HG03280 (cell line): ENCODE results near the gene RAD23A.
"Not testable (repeated sequence)": the region's sequence is repeated elsewhere in the genome, so short reads cannot be mapped to it uniquely, and the experiment has no call there.

Source experiments
- ATAC-seq: cut with Tn5 transposase; IDR thresholded peaks from one replicate; pipeline ENCODE4 v1.9.1; 2021; ENCODE audit warnings: mild to moderate bottlenecking, moderate library complexity; ENCODE audit not compliant: unreplicated experiment

The RAD23A gene

DNA sequence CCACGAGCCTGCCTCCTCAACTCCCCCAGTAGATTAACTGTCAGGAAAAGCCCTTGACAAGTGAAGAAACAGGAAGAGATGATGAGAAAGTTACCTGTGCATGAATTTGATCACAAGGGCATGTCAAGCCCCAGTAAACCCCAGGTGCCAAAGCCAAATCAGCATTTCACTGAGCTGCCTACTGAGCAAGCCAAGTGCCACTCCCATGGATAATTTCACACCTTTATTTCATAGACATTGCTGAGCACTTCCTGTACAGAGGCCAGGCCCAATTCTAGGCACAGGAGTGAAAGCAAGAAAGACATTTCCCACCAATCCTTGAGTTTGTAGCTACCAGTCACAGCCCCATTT, 8.9 kb downstream of the RAD23A start:
- no peak for ATAC-seq

DNA sequence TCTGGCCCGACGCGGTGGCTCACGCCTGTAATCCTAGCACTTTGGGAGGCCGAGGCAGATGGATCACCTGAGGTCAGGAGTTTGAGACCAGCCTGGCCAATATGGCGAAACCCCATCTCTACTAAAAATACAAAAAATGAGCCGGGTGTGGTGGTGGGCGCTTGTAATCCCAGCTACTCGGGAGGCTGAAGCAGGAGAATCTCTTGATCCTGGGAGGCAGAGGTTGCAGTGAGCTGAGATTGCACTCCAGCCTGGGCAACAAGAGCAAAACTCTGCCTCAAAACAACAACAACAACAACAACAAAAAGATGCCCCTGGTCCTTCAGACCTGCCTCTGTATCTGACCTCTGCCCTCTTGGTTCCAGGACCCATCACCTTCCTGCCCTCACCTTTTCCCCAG, 9.9 kb downstream of the RAD23A start:
- not testable (repeated sequence) for ATAC-seq

- ATAC-seq: no peak
Measured at GRCh38 chr19:12955996-12956395, 10.3 kb downstream of the RAD23A start.

DNA sequence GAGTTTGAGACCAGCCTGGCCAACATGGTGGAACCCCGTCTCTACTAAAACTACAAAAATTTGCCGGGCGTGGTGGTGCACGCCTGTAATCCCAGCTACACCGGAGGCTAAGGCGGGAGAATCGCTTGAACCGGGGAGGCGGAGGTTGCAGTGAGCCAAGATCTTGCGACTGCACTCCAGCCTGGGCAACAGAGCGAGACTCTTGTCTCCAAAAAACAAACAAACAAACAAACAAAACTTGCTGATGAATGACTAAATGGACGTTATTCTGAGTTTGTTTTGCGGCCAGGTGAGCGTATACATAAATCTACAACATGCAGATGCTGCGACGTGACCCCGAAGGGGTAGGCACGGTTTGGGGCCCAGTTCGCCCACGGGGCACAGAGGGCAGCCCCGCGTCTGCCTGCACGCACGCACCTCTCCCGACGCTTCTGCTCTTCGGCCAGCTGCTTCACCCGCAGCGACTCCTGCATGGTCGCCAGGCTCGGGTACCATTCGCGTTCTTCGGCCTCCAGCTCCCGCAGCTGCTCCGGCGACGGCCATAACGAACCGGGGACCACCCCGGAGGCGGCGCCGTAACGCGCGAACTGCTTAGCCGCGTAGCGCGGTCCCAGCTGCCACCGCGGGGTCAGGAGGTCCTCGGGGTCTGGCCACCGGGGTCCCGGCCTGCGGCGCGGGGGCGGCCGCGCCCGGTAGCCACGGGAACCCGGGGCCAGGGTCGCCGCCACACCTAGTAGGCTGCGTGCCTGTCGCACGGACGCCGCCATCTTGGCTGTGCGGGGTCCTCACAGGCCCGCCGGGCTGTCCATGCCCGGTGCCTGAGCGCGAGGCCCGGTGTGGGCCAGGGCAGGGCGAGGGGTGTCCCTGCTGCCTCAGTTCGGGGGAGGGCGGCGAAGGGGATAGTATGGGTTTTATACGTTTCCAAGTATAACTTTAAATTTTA, 11.1 kb downstream of the RAD23A start, which contains the start of gene GADD45GIP1:
Gene GADD45GIP1 (minus strand): TSS at position 778 of the 943 bp plus-strand sequence. CDS start 11 bp downstream, at position 767.
- ATAC-seq: peak; percentile 76

DNA sequence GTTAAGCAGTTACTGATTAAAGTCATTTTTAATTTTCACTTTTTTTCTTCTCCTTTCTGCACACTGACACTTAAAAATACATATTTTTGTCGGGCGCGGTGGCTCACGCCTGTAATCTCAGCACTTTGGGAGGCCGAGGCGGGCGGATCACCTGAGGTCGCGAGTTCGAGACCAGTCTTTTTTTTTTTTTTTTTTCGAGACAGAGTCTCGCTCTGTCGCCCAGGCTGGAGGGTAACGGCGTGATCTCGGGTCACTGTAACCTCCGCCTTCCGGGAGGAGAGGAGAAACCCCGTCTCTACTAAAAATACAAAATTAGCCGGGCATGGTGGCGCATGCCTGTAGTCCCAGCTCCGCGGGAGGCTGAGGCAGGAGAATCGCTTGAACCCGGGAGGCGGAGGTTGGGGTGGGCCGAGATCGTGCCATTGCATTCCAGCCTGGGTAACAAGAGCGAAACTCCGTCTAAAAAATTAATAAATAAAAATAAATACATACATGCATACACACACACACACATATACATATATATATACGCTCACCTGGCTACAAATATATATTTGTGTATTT, 11.8 kb downstream of the RAD23A start:
- ATAC-seq: peak; percentile 8

DNA sequence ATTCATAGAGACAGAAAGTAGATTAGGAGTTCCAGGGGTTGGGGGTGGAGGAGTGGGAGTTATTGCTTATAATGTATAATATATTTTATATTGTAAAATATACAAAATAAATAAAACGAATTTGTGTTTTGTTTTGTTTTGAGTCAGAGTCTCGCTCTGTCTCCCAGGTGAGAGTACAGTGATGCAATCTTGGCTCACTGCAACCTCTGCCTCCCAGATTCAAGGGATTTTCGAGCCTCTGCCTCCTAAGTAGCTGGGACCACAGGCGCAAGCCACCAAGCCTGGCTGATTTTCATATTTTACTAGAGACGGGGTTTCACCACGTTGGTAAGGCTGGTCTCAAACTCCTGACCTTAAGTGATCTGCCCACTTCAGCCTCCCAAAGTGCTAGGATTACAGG, 13.8 kb downstream of the RAD23A start:
- no peak for ATAC-seq

GRCh38 chr19:12965017-12965811, 19.6 kb downstream of the RAD23A start:
- ATAC-seq: peak; percentile 81

GRCh38 chr19:12965812-12966135, 20.1 kb downstream of the RAD23A start:
- ATAC-seq: no peak

GRCh38 chr19:12967907-12968306, 22.2 kb downstream of the RAD23A start:
- ATAC-seq: no peak

DNA sequence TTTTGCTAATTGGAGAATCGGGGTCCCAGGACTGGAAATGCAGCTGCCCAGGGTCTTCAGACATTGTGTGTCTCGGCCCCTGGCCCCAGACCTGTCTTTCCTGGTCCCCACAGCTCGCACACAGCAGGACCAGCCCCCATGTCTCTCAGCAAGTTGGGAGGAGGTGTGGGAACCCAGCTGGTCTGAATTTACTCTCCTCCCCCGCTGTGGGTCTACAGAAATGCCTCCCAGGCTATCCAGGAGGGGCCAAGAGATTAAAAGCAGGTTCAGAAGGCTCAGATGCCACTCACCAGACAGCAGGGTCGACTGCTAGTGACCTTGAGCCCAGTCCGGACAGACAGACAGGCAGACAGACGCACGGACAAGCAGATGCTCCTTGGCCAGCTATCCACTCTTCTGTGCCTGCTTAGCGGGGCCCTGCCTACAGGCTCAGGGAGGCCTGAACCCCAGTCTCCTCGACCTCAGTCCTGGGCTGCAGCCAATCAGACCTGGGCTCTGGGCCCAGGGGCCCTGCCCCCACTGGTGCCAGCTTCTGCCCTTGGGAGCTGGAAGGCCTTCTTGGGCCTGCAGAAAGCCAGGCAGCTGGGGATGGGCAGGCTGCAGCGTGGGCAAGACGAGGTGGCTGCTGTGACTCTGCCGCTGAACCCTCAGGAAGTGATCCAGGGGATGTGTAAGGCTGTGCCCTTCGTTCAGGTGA, 23.8 kb downstream of the RAD23A start, which contains the start of gene DAND5:
Gene DAND5 (plus strand): TSS at position 285 of the 697 bp plus-strand sequence. CDS start 85 bp downstream, at position 370.
- no peak for ATAC-seq

DNA sequence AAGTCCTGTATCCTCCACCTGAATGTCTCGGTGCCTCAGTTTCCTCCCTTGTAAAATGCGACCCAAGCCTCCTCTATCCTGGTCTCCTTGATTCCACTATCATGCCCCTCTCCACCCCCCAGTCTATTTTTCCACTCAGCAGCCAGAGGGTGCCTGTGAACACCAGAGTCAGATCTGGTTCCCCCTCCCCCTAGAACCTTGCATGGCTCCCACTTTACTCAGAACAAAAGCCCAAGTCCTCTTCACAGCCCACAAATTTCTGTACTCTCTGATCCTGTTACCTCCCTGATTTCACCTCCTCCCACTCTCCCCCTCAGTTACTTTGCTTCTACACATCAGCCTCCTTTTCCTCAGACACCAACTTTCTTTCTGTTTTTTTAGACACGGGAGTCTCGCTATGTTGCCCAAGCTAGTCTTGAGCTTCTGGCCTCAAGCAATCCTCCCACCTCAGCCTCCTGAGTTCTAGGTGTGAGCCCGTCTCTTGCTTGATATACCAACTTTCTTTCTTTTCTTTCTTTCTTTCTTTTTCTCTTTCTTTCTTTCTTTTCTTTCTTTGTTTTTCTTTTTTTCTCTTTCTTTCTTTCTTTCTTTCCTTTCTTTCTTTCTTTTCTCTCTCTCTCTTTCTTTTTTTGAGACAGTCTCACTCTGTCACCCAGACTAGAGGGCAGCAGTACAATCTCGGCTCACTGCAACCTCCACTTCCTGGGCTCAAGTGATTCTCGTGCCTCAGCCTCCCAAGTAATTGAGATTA, 24.6 kb downstream of the RAD23A start:
- no peak for ATAC-seq

DNA sequence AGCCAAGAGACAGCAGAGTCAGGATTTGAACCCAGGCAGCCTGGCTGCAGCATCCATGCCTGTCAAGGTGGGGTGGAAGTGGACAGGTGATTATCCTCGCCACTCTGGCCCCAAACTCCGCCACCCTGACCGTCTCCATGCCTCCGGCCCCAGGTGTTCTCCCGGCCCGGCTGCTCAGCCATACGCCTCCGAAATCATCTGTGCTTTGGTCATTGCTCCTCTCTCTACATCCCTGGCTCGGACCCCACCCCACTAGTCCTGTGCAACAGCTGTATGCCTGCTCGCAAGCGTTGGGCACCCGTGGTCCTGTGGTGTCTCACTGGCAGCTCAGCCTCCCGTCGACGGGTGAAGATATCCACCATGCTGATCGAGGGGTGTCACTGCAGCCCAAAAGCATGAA, 27.6 kb downstream of the RAD23A start:
- ATAC-seq: no peak

DNA sequence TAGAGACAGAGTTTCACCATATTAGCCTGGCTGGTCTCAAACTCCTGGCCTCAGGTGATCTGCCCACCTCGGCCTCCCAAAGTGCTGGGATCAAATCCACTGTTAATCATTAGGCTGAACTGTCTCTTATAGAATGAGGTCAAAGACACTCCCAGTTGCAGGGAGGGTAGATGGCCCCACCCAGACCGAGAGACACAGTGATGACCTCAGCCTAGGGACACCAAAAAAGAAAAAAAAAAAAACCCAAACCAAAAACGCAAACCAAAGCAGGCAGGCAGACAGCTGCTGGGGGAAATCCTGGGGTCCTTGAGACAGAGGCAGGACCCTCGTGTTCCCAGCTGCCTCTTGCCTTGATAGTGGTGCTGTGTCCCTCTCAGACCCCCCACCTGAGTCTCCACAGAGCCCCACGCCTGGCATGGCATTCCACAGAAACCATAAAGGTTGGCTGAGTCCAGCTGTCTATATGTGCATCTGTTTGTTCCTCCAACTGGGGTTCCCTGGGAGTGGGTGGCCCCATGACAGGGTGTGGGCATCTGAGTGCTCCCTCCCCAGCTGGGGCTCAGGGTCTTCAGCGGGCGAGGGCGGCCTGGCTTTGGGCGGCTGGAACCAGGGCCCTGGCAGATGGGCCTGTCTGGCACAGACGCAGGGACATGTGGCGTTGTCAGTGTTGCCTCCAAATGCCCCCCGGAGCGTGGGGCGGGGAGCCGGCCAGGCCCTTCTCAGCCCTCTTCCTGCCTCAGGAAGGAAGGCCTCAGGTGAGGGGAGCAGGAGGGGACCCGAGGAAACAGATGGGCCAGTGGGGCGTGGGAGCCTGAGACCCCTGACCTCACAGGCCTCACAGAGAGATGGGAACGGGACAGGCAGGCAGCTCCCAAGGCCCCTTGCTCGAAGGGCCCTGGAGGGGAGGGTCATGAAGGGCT, 28.9 kb downstream of the RAD23A start:
- ATAC-seq: no peak

DNA sequence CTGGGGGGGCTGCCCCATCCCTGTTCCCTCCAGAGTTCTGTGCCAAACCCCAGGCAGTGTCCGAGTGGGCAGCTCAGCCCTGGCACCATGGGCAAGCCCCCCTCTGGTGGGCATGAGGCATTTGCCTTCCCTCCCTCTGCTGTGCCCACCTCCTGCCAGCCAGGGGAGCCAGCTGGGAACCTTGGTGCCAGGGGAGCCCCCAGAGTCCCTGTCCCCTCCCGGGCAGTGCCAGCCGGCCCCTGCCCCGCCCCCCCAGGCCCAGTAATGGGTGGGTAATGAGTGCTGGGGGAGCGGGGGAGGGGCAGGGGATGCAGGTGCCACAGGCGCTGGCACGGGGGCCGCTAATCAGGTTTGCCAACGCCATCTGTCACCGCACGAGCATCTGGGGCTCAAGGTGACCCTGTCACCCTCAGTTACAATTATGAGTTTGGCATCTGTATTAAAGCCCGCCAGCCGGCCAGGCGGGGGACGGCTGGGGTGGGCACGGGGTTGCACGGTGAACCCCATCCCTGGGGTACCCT, 29.6 kb downstream of the RAD23A start:
- ATAC-seq: no peak

DNA sequence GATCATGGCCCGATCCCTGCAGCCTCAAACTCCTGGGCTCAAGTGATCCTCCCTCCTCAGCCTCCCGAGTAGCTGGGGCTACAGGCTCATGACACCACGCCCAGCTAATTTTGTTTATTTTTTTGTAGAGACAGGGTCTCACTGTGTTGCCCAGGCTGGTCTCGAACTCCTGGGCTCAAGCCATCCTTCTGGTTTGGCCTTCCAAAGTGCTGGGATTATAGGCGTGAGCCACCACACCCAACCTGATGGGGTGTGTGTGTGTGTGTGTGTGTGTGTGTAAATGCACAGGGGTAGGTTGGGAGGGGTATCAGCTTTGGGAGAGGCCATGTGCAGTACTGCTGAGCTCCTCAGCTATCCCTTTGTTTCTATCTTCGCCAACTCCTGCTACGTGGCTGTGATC, 30.4 kb downstream of the RAD23A start:
- ATAC-seq: not testable (repeated sequence)

- ATAC-seq: no peak
Measured at GRCh38 chr19:12979974-12980373, 34.3 kb downstream of the RAD23A start.

DNA sequence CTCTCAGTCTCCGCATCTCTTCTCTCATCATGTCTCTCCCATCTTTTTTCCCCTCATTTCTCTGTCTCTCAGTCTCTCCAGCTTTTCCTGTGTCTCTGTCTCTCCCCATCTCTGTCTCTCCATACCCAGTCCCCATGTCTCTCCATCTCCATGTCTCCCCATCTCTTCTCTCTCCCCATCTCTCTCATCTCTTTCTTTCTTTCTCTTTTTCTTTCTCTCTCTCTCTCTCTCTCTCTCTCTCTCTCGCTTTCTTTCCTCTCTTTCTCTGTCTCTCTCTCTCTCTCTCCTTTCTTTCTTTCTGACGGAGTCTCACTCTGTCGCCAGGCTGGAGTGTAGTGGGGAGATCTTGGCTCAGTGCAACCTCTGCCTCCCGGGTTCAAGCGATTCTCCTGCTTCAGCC, 37.0 kb downstream of the RAD23A start:
- ATAC-seq: no peak

DNA sequence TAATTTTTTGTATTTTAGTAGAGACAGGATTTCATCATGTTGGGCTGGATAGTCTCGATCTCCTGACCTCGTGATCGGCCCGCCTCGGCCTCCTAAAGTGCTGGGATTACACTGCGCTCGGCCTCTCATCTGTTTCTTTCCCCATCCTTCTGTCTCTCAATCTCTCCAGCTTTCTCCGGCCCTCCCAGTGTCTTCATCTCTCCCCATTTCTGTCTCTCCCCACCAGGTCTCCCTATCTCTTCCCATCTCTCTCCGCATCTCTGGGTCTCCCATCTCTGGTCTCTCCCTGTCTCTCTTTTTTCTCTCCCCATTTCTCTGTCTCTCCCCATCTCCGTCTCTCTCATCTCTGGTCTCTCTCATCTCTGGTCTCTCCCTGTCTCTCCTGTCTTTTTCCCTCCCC, 37.4 kb downstream of the RAD23A start:
- ATAC-seq: no peak
